Adrenal gland (tissue), 5 donors: ENCODE results near the gene GCH1.

Experiments used
- CTCF ChIP-seq, 6 experiments: fragments of 450-650 bp in 4 of 6; fragments of 200-600 bp in 2 of 6; sonication (generic) in 1 of 6; IDR thresholded peaks; 1 replicate in 5 of 6; 2 replicates in 1 of 6; pipeline versions ENCODE4 v1.5.1 to v1.8.0; 2016 to 2021; ENCODE audit warnings: antibody characterized with exemption in 6 of 6, mild to moderate bottlenecking in 2 of 6, moderate library complexity in 1 of 6
- POLR2A ChIP-seq, 2 donors: fragments of 450-650 bp; IDR thresholded peaks; one replicate each; pipeline ENCODE4 v1.6.1; 2017; ENCODE audit warnings: antibody characterized with exemption in 2 of 2, mild to moderate bottlenecking in 2 of 2, moderate library complexity in 1 of 2
- donor health status: DM: no; HTN: no; CAD: no.

GRCh38 chr14:54808326-54809161, 94.1 kb downstream of the GCH1 start:
- no peak for TF ChIP-seq CTCF (IDR thresholded peaks at IDR 0.05)
- no peak for TF ChIP-seq POLR2A (IDR thresholded peaks at IDR 0.05)
